ENCODE measurements around the gene PCDH9. TPM values are rescaled to one million over a fixed set of nuclear protein-coding genes. Genes with fewer than 3 reads are reported as not detected.

PCDH9 gene
- total RNA-seq, 1 donor from 2014 or later = 1.9 TPM

- Mint-ChIP-seq H3K27ac (ENCODE audit: unreplicated experiment) (no peak overlapping the region), H3K9me3 (ENCODE audit: unreplicated experiment) (no peaks in the 10 kb centered on the region), H3K4me3 (ENCODE audit: unreplicated experiment) (no peak overlapping the region), H3K27me3 (ENCODE audit: unreplicated experiment) (no peaks in the 10 kb centered on the region), H3K36me3 (ENCODE audit: low read depth, unreplicated experiment) (no peaks in the 10 kb centered on the region), H3K4me1 (ENCODE audit: unreplicated experiment) (peaks cover 5% of the 10 kb centered on the region)
- DNase-seq (ENCODE audit: low spot score) = no peak
- TF ChIP-seq CTCF (IDR thresholded peaks at IDR 0.05; ENCODE audit: unreplicated experiment) = no peak
Observed at GRCh38 chr13:66657165-66657881, 572.8 kb downstream of the PCDH9 start.

- no peak for DNase-seq (ENCODE audit: low spot score)
- Mint-ChIP-seq H3K4me3 (ENCODE audit: unreplicated experiment) (no peak overlapping the region), H3K4me1 (ENCODE audit: unreplicated experiment) (peaks cover 5% of the 10 kb centered on the region), H3K27ac (ENCODE audit: unreplicated experiment) (no peak overlapping the region), H3K36me3 (ENCODE audit: low read depth, unreplicated experiment) (no peaks in the 10 kb centered on the region), H3K27me3 (ENCODE audit: unreplicated experiment) (no peaks in the 10 kb centered on the region), H3K9me3 (ENCODE audit: unreplicated experiment) (no peaks in the 10 kb centered on the region)
- TF ChIP-seq CTCF (IDR thresholded peaks at IDR 0.05; ENCODE audit: unreplicated experiment) = no peak
Observed at GRCh38 chr13:66655847-66656454, 574.2 kb downstream of the PCDH9 start.

- Mint-ChIP-seq H3K36me3 (ENCODE audit: low read depth, unreplicated experiment) (no peaks in the 10 kb centered on the region), H3K4me1 (ENCODE audit: unreplicated experiment) (no peaks in the 10 kb centered on the region), H3K4me3 (ENCODE audit: unreplicated experiment) (no peak overlapping the region), H3K9me3 (ENCODE audit: unreplicated experiment) (no peaks in the 10 kb centered on the region), H3K27me3 (ENCODE audit: unreplicated experiment) (no peaks in the 10 kb centered on the region), H3K27ac (ENCODE audit: unreplicated experiment) (no peak overlapping the region)
- DNase-seq (ENCODE audit: low spot score) = no peak
- no peak for TF ChIP-seq CTCF (IDR thresholded peaks at IDR 0.05; ENCODE audit: unreplicated experiment)
Observed at GRCh38 chr13:66644855-66645460, 585.2 kb downstream of the PCDH9 start.

- no peak for DNase-seq (ENCODE audit: low spot score)
- no peak for TF ChIP-seq CTCF (IDR thresholded peaks at IDR 0.05; ENCODE audit: unreplicated experiment)
Observed at GRCh38 chr13:66640231-66640630, 589.9 kb downstream of the PCDH9 start.

GRCh38 chr13:66639044-66639443 is 591.1 kb downstream of the PCDH9 start:
- no peaks in the 10 kb centered on the region for H3K36me3 Mint-ChIP-seq (ENCODE audit: low read depth, unreplicated experiment)
- no peak overlapping the region for H3K27ac Mint-ChIP-seq (ENCODE audit: unreplicated experiment)
- H3K4me3 Mint-ChIP-seq (ENCODE audit: unreplicated experiment) = no peak overlapping the region
- no peaks in the 10 kb centered on the region for H3K4me1 Mint-ChIP-seq (ENCODE audit: unreplicated experiment)
- no peaks in the 10 kb centered on the region for H3K9me3 Mint-ChIP-seq (ENCODE audit: unreplicated experiment)
- DNase-seq (ENCODE audit: low spot score) = no peak
- no peaks in the 10 kb centered on the region for H3K27me3 Mint-ChIP-seq (ENCODE audit: unreplicated experiment)
- TF ChIP-seq CTCF (IDR thresholded peaks at IDR 0.05; ENCODE audit: unreplicated experiment) = no peak

More at GRCh38 chr13:66640231-66640630, 589.9 kb downstream of the PCDH9 start:
- H3K4me3 Mint-ChIP-seq (ENCODE audit: unreplicated experiment) = no peak overlapping the region
- H3K4me1 Mint-ChIP-seq (ENCODE audit: unreplicated experiment) = no peaks in the 10 kb centered on the region
- no peaks in the 10 kb centered on the region for H3K36me3 Mint-ChIP-seq (ENCODE audit: low read depth, unreplicated experiment)
- H3K27ac Mint-ChIP-seq (ENCODE audit: unreplicated experiment) = no peak overlapping the region
- no peaks in the 10 kb centered on the region for H3K9me3 Mint-ChIP-seq (ENCODE audit: unreplicated experiment)
- no peaks in the 10 kb centered on the region for H3K27me3 Mint-ChIP-seq (ENCODE audit: unreplicated experiment)

Data from endothelial cell (in vitro differentiated cells).